Measurements from ENCODE around the gene CEP164.
"Not testable (repeated sequence)": the region's sequence is repeated elsewhere in the genome, so short reads cannot be mapped to it uniquely, and the experiment has no call there.

Gene CEP164

DNA sequence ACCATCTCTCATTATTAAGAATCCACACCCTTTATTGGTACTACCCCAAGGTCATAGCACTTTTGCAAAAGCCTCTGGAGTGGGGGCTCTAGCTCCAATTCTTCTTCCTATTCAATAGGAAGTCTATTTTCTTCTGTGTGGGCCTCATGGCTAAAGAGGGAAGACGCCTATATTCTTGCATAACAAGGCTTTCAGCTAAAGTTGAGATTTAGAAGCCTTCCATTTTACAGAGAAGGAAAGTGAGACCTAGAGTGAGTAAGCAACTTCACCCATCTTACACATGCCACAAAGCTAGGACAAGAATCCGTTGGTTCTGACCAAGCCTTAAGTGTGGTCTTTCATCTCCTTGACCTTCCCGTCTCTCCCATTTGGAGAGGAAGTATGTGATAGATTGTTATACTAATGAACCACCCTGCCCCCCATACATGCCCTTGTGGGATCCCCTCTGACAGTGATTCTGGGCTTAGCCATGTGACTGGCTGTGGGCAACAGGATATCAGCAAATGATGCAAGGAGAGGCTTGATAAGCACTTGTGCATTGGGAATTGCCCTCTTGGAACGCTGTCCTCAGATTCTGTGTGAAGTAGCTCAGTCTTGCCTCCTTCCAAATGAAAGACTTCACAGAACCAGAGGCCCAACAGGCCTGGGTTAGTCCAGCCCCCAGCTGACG is 23.9 kb upstream of the CEP164 start:
- in situ Hi-C loops (cut with MboI; ENCODE audit: low sequenced_read_pairs): no loop called here

DNA sequence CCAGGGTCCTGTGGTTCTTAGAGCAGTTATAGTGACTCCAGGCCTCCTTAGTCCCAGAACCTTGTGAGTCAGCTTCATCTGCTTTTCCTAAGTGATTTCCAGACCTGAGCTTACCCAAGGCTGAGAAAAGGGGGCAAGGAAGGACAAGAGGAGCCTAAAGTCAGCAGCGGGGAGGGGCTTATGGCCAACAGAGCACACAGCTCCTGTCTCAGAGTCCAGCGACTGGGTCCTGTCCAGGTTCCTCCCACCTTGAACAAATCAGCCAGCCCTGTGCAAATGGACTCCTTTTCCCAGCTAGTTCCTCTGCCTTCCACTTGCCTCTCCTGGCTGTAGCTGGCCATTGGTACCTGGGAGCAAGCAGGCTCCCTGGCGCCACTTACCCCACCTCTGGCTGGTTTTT is 22.5 kb upstream of the CEP164 start:
- in situ Hi-C loops (cut with MboI; ENCODE audit: low sequenced_read_pairs): no loop called here

- in situ Hi-C loops (cut with MboI; ENCODE audit: low sequenced_read_pairs): no loop called here
Measured at GRCh38 chr11:117309310-117309709, 18.3 kb upstream of the CEP164 start.

GRCh38 chr11:117313091-117313490 is 14.6 kb upstream of the CEP164 start:
- in situ Hi-C loops (cut with MboI; ENCODE audit: low sequenced_read_pairs): no loop called here

DNA sequence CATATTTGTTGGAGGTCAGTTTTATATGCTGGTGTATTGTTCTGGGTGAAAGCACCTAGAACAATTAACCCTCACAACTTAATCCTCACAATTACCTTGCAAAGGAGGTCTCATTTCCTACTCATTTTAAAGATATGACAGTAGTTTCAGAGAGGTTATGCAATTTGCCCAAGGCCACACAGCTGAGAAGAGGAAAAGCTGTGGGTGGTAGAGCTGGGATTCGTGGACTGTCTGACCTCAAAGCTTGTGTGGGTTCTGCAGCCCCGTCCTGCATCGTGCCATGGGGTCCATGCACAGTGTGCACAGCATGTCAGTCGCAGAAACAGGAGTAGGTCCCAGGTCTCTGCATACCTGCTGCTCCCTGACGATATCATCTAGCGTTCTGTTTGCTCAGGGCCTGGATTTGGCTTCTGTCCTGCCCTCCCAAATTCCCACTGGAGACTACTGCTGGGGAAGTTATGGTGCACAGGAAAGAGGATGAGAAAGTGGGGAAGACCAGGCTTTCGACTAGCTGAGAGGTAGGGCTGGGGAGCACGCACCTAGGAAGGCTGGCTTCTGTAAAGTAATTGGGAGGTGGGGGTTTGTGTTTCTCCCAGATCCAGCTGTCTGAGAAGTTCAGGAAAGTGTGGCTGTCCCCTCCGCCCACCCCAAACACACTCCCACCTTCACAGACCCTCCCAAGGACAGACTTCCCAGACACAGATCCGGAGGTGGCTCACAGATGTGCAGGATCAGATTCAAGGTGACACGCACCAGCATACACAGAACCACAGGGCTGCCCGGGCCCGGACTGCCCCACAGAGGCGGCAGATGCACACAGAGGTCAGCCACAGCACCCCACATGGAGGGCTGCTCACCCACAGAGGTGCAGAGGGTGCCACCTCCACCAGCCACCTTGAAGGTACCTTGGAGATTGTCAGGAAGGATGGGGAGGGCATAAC is 13.6 kb upstream of the CEP164 start:
- in situ Hi-C loops (cut with MboI; ENCODE audit: low sequenced_read_pairs): no loop called here

DNA sequence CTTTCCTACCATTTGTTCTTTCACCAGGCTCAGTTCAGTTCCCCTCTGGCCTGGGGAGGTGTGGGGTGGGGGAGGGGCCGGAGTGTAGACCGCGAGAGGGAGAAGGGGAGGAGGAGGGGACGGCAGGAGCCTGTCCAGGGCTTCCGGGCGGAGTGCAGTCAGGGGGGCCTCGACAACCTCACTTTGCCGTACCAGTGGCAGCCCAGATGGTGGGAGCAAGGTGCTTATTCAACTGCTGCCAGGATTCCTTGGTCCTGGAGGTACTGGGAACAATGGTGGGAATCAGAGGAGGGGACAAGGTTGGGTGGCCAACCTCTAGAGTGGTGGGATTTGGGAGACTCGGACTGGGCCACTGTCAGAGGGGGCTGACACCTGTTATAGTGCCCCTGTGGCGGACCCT is 12.8 kb upstream of the CEP164 start:
- in situ Hi-C loops (cut with MboI; ENCODE audit: low sequenced_read_pairs): no loop called here

- in situ Hi-C loops (cut with MboI; ENCODE audit: low sequenced_read_pairs): no loop called here
Measured at GRCh38 chr11:117315285-117316196, 12.1 kb upstream of the CEP164 start.

DNA sequence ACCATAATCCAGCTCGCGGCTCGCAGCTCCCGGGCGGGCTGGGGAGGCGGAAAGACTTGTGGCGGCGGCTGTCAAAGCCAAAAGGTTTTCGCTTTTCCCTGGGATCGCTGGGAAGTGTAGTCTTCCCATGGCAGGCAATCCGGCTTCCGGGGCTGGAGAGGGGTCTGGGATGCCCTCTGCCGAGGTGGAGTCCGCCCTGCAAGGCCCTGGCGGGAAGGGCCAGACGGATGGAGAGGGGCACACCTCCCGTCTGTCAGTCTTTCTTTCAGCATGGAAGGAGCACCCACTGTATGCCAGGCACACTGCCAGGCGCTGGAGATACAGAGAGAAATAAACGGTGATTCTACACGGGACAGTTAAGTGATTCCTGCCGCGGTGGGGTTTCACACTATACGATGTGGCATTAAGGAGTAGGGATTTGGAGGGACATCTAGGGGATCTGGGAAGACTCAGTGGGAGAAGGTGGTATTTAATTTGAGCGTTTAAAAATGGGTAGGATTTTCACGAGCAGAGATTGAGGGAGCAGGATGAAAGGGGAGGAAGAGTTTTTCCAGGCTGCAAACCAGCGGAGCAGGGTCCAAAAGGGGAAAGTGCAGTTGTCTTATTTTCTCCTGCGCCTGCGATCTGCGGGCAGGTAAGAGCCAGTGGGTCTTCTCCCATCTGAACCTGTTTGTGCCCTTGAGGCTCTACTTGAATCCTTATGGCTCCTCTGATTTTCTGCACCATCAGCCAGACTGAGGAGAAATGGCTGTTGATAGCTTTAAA is 11.3 kb upstream of the CEP164 start, which contains the start of gene BACE1:
Gene BACE1 (minus strand): TSS at position 60 of the 765 bp plus-strand sequence. CDS start 461 bp downstream, outside the sequence.
- in situ Hi-C loops (cut with MboI; ENCODE audit: low sequenced_read_pairs): no loop called here

DNA sequence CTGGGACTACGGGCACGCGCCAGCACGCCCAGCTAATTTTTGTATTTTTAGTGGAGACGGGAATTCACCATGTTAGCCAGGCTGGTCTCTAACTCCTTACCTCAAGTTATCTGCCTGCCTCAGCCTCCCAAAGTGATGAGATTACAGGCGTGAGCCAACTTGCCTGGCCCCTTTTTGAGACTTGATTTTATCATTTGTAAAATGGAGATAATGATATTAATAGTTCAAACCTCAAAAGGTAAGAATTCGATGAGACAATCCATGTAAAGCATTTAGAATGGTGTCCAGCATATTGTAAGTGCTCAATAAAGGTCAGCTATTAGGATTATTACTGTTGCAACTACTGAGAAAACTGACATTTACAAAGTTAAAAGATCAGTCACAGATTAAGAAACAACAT is 8.9 kb upstream of the CEP164 start:
- in situ Hi-C loops (cut with MboI; ENCODE audit: low sequenced_read_pairs): no loop called here

GRCh38 chr11:117319214-117319840 is 8.3 kb upstream of the CEP164 start:
- in situ Hi-C loops (cut with MboI; ENCODE audit: low sequenced_read_pairs): no loop called here

DNA sequence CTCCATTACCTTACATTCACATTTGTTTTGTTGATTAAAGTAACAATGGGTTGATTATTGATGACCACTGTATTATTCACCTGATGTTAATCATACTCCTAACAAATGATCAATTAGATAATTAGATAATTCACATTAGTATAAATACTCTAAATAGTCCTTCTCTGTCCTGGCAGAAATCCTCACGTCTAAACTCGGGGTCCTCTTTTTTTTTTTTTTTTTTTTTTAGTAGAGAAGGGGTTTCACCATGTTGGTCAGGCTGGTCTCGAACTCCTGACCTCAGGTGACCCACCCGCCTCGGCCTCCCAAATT is 443 bp upstream of the CEP164 start:
- in situ Hi-C loops (cut with MboI; ENCODE audit: low sequenced_read_pairs): not testable (repeated sequence)

DNA sequence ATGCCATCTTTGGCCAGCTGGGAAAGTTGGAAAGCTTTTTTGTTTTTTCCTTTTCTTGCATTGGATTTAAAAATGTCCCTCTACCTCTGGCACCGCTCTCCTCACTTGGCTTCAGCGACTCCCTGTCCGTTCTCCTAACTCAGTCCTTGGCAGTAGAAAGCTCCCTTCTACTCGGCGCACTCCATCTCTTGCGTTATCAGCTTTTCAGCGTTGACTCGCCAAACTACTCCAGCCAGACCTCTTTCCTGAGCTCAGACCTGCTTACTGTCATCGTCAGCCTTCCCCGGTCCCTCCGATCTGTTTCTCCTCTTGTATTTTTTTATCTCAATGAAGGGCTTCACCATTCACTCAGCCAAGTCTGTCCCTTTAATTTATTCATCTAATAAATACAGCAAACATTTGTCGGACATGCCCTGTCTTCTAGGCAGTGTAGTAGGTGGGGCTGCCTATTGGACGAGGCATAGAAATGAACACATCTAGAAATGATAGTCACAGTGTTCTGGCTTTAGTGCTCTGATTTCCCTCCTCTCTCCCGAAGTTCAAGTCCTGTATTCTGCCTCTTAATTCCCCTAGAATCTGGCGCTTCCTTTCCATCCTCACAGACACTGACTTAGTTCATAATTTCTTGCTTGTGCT is 839 bp downstream of the CEP164 start:
- in situ Hi-C loops (cut with MboI; ENCODE audit: low sequenced_read_pairs): no loop called here

DNA sequence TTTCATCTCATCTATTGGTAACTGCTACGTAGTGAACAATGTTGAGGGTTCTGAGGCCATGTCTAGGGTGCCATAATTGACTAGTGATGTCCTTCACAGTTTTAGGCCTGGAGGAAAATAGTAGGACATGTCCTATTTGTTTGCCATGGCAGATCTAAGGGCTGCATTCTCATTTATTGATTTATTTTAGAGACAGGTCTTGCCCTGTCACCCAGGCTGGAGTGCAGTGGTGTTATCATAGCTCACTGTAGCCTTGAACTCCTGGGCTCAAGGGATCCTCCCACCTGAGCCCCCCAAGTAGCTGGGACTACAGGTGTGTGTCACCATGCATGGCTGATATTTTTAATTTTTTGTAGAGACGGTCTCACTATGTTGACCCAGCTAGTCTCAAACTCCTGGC is 5.2 kb downstream of the CEP164 start:
- in situ Hi-C loops (cut with MboI; ENCODE audit: low sequenced_read_pairs): no loop called here

- in situ Hi-C loops (cut with MboI; ENCODE audit: low sequenced_read_pairs): no loop called here
Measured at GRCh38 chr11:117333917-117334316, 6.3 kb downstream of the CEP164 start.

DNA sequence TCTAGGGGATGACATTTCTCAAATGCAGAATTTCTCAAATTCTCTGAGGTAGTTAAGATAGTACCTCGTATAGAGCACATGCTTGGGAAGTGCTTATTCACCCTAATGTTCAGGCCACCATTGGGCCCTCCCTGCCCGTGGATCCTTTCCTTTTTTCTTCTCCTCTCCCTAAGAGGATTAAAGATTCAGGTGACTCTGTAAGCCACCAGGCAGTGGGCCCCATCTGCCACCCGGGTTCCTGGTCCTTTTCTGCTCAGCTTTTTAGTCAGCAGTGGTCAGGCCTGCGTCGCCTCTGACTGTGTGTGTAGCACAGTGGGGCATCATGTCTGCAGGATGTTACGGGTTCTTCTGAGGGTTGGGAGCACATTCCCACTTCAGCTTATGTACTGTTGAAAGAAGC is 7.2 kb downstream of the CEP164 start:
- in situ Hi-C loops (cut with MboI; ENCODE audit: low sequenced_read_pairs): no loop called here

DNA sequence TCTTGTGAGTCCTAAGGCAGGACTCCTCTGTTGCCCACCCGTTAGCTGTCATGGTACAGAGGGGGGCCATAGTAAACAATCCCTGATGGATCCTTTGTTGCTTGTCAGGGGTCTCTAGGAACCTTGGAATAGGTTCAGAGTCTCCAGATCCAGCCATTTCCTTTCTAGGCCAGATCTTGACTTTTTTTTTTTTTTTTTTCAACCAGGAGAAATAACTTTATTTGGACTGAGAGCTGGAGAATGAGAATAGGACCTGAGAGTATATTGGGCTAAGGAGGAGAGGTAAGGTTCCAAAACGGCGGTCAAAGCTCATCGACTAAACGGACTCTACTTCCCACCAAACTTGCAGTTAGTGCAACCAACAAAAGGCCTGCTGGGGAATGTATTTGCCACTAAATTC is 7.7 kb downstream of the CEP164 start:
- in situ Hi-C loops (cut with MboI; ENCODE audit: low sequenced_read_pairs): no loop called here

DNA sequence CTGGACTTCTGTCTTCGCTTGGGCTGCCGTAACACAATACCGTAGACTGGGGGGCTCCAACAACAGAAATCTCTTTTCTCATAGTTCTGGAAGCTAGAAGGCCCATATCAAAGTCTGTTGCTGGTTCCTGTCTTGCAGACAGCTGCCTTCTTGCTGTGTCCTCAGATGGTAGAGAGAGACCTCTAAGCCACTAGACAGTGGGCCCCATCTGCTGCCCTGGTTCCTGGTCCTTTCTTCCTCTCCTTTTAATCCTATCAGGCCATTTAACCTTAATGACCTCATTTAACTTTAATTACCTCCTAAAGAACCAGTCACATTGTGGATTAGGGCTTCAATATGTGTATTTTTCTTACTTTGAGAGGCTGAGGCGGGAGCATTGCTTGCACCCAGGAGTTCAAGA is 9.4 kb downstream of the CEP164 start:
- in situ Hi-C loops (cut with MboI; ENCODE audit: low sequenced_read_pairs): no loop called here

DNA sequence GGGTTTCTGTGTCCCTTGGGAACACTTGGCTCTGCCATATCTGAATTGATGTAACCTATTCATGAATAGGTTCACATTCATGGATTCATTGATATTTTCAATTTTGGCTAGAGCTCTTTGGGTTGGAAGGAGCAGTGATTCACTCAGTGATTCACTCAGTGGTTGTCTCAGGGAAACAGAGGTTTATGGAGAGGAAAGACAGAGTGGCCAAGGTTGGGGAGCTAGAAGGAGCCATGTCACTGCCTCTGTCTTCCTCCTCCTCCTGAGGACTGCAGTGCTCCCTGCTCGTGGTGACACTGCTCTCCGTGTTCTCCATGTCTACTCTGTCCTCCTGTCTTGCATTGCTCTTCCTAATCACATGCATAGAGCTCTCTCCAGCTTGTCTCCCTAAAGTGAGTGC is 17.4 kb downstream of the CEP164 start:
- in situ Hi-C loops (cut with MboI; ENCODE audit: low sequenced_read_pairs): no loop called here

DNA sequence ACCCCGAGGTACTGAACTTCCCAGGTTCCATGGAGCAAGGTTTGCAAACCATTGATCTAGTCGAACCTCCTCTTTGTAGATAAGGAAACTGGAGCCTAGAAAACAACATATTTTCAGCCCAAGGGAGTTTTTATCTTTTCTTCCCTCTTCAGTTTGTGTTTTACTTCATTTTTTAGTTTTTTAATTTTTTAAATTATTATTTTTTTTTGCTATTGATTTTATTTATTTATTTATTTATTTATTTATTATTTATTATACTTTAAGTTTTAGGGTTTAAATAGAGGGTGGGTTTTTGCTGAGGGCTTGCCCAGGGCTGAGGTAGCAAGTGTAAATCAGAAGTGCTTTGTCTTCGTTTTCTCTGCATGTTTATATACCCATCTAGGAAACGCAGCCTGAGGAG is 26.9 kb downstream of the CEP164 start:
- in situ Hi-C loops (cut with MboI; ENCODE audit: low sequenced_read_pairs): no loop called here
